Lower leg skin (tissue), 4 donors: Measurements from ENCODE around the gene MAD1L1. TPM values are rescaled to one million over a fixed set of nuclear protein-coding genes. Genes with fewer than 3 reads are reported as not detected.

Source experiments
- DNase-seq, 2 donors: peaks; one replicate each; pipeline ENCODE4 v3.0.0-alpha.2; 2019; ENCODE audit warnings: low spot score in 2 of 2
- H3K4me3 ChIP-seq: fragments of 200-600 bp; sonication (generic); 2 replicates; pipeline ENCODE4 v1.5.1; 2017; ENCODE audit warnings: mild to moderate bottlenecking, low read depth; ENCODE audit not compliant: poor library complexity, severe bottlenecking
- POLR2A ChIP-seq, 2 donors: fragments of 450-650 bp; IDR thresholded peaks; one replicate each; pipeline ENCODE4 v1.6.1; 2016 to 2017; ENCODE audit warnings: antibody characterized with exemption in 2 of 2, mild to moderate bottlenecking in 1 of 2, moderate library complexity in 1 of 2
- WGBS, 2 donors: methylation state at CpG; one replicate each; pipeline ENCODE4 v1.1.5; 2018; 5-methylcytosine and 5-hydroxymethylcytosine counted together
- intact Hi-C: fragments of 100-400 bp; cut with DNase I; formaldehyde crosslinking; loops from one replicate; pipeline ENCODE4 v1.15.0; 2023; ENCODE audit warnings: low total_unique reads
- total RNA-seq, 4 donors: library from RNA; depleted of rRNA; stranded (reverse); fragments of >200 nt; gene quantifications; one replicate each; pipeline ENCODE4 v1.1.0, GENCODE V29; 2016
- TF ChIP-seq, protein P1 (sequence below), 3 donors: fragments of 450-650 bp; IDR thresholded peaks; one replicate each; pipeline ENCODE4 v1.5.1; 2016; ENCODE audit warnings: antibody characterized with exemption in 3 of 3, mild to moderate bottlenecking in 3 of 3, moderate library complexity in 2 of 3

MAD1L1 gene
- total RNA-seq, 4 donors from 2014 or later, result 37.7 to 77.8 (median 59.4) TPM

DNA sequence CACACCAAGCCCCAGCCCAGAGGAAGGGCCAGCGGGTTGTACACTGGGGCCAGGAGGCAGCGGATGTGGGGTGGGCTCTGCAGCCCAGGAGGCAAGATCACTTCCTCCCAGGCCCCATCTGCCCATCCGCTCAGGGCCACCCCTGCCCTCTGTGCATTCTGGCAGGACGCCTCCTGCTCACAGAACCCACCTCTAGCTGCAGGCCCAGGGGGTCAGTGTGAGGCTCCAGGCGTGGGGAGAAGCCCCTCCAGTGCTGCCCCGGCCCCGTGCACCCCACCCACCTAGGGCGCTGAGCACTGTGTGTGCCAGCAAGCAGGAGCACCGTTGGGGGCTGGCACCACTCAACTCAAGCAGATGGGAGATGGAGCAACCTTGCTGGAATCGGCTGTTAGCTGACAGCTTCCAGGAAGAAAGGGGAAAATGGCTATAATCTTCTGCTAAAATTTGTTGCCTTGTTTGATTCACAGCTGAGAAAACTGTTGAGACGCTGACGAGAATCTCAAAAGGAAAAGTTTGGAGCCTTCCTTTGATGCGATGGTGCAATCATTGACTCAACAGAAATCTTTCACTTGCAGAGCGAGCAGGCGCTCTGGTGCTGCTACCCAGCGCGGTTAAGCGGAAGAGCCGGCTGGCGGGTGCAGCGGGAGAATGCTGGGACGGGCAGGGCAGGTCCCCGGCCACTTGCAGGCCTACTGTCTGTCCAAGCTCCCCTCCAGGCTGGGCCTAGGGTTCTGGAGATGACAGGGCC is 286.5 kb downstream of the MAD1L1 start:
- TF ChIP-seq, protein P1, sequence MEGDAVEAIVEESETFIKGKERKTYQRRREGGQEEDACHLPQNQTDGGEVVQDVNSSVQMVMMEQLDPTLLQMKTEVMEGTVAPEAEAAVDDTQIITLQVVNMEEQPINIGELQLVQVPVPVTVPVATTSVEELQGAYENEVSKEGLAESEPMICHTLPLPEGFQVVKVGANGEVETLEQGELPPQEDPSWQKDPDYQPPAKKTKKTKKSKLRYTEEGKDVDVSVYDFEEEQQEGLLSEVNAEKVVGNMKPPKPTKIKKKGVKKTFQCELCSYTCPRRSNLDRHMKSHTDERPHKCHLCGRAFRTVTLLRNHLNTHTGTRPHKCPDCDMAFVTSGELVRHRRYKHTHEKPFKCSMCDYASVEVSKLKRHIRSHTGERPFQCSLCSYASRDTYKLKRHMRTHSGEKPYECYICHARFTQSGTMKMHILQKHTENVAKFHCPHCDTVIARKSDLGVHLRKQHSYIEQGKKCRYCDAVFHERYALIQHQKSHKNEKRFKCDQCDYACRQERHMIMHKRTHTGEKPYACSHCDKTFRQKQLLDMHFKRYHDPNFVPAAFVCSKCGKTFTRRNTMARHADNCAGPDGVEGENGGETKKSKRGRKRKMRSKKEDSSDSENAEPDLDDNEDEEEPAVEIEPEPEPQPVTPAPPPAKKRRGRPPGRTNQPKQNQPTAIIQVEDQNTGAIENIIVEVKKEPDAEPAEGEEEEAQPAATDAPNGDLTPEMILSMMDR (IDR thresholded peaks at IDR 0.05), result no peak
- TF ChIP-seq POLR2A (IDR thresholded peaks at IDR 0.05), result no peak
- 91 to 94% methylated on average over 19 to 22 of the region's 23 CpGs for WGBS, 2 donors
- H3K4me3 ChIP-seq, result no peak overlapping the region
- DNase-seq, result no peak
- intact Hi-C loops, result no loop called here

DNA sequence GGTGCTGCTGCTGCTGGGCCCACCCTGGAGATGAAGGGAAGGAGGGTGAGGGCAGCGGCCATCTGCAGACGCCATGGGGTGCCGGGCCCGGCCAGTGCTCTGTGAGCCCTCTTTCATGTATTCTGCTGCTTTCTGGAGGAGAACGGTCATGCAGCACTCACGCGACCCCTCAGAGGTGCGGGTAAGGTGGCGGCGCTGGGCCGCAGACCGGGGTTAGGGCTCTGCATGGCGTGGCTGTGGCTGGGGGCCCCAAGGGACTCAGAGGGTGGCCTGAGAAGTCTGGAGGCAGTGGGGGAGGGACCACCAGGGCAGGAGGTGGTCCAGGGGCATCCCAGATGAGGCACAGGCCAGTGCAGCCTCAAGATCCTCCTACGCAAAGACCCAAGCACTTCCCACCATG is 287.2 kb downstream of the MAD1L1 start:
- intact Hi-C loops, result no loop called here
- no peak for DNase-seq
- 82 to 83% methylated on average over 14 of the region's 14 CpGs for WGBS, 2 donors
- H3K4me3 ChIP-seq, result no peak overlapping the region
- no peak for TF ChIP-seq POLR2A (IDR thresholded peaks at IDR 0.05)
- TF ChIP-seq, protein P1 (IDR thresholded peaks at IDR 0.05), result no peak

DNA sequence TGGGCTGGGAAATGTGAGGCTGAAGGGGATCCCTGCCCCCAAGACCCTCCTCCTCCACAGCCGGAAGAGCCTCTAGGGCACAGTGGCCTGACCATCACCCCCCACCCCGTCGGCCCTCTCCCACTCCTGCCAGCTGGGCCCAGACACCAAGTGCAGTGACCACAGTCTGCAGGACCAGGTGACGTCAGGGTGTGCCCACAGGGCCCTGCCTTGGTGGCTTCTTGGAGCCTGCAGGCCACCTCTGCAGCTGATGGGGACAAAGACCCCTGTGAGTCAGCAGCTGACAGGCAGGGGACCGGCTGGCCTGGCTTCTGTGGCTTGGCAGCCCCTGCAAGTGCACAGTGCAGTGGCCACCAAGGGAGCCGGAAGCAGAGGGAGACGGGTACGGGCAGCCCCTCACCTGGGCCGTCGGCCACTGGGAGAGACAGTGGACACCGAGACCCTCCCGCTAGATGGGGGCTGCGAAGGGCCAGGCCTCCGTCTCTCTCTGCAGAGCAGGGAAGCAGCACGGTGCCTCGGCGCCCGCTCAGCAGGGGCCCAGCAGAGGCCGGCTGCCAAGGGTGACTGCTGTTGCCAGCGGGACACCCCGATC is 288.0 kb downstream of the MAD1L1 start:
- no peak for DNase-seq
- H3K4me3 ChIP-seq, result no peak overlapping the region
- no peak for TF ChIP-seq POLR2A (IDR thresholded peaks at IDR 0.05)
- TF ChIP-seq, protein P1 (IDR thresholded peaks at IDR 0.05), result no peak
- intact Hi-C loops, result no loop called here
- WGBS, 2 donors, result 91 to 95% methylated on average over 20 to 21 of the region's 21 CpGs

DNA sequence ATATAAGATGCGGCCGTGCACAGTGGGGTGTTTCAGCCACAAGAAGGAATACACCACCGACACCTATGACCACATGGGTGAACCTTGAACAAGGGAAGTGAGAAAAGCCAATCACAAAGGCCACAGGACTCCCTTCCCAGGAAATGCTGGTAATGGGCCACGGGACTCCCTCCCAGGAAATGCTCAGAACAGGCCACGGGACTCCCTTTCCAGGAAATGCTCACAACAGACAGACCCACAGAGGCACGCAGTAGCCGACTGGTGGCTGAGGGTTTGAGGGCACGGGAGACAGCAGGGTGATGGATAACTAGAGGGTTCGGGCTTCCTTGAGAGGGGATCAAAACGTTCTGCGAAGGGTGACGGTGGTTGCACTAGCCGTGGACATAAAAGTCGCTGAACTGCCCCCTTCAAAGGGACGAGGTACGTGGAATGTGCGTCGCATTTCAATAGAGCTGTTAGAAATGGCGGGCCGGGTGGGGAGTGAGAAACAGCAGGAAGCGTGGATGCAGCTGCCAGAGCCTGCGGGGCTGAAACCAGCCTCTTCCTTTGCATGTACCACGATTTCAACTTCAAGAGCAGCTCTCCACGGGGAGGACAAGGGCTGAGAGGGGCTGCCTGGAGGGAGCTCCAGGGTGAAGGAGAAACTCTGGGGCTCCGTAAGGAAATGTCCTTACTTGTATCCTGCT is 288.7 kb downstream of the MAD1L1 start:
- TF ChIP-seq, protein P1 (IDR thresholded peaks at IDR 0.05), result no peak
- TF ChIP-seq POLR2A (IDR thresholded peaks at IDR 0.05), result no peak
- intact Hi-C loops, result no loop called here
- 71 to 76% methylated on average over 24 to 25 of the region's 25 CpGs for WGBS, 2 donors
- no peak overlapping the region for H3K4me3 ChIP-seq
- no peak for DNase-seq

DNA sequence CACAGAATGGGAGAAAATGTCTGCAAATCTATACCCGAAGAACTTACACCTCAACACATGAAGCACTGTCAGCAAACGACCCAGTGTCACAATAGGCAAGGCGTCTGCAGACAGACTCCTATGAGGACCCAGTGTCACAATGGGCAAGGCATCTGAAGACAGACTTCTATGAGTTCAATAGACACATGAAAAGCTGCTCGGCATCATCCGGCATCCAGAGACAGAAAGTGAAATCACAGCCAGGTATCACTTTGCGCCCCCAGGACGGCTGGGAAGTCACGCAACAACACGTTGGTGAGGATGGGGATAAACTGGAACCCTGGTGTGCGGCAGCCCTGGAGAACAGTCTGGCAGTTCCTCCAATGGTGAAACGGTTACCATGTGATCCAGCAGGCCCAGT is 289.4 kb downstream of the MAD1L1 start:
- intact Hi-C loops, result no loop called here
- TF ChIP-seq, protein P1 (IDR thresholded peaks at IDR 0.05), result no peak
- TF ChIP-seq POLR2A (IDR thresholded peaks at IDR 0.05), result no peak
- DNase-seq, result no peak
- no peak overlapping the region for H3K4me3 ChIP-seq
- WGBS, 2 donors, result 76 to 82% methylated on average over 11 of the region's 11 CpGs
